HCT116 (cell line): Measurements from ENCODE around the gene CUL9. TPM values are rescaled to one million over a fixed set of nuclear protein-coding genes. Genes with fewer than 3 reads are reported as not detected.

Source experiments
- ATAC-seq: fragments of 200-7000 bp; cut with Tn5 transposase; 2 replicates; pipeline ENCODE4 v1.9.1; 2020; ENCODE audit warnings: mild to moderate bottlenecking, moderate library complexity
- BruUV-seq: library from RNA; stranded (reverse); fragments of 400-500 nt; replicated peaks from 2 replicates; lab custom pipeline; 2021; lab: Mats Ljungman, UMichigan
- CTCF ChIA-PET: fragments of 300-600 bp; sonication (Branson Sonifier 250); formaldehyde crosslinking; loops from one replicate; lab custom pipeline; 2021; ENCODE audit warnings: antibody characterized with exemption; lab: Charles Lee
- POLR2A ChIA-PET: fragments of 300-600, 350-600 bp; sonication (Branson Sonifier 250); formaldehyde crosslinking; loops from one replicate; lab custom pipeline; 2021; ENCODE audit warnings: antibody characterized with exemption; lab: Charles Lee
- RAD21 ChIA-PET, 2 experiments: fragments of 300-600 bp; sonication (Branson Sonifier 250); formaldehyde crosslinking; loops; one replicate each; lab custom pipeline; 2023; ENCODE audit warnings: low total read pairs in 2 of 2; ENCODE audit not compliant: uncharacterized antibody in 2 of 2, unreplicated experiment in 2 of 2, low non-redundant PET in 1 of 2; lab: Charles Lee
- DNase-seq: peaks from one replicate; pipeline ENCODE4 v3.0.0-alpha.2; 2010; ENCODE audit warnings: low read depth, low spot score
- H2AFZ ChIP-seq: fragments of 200-600 bp; shearing (Covaris generic), sonication (generic); 2 replicates; pipeline ENCODE4 v1.6.1; 2017; ENCODE audit warnings: low read depth, mixed run types, mixed read lengths, antibody characterized with exemption, low read length; ENCODE audit not compliant: poor library complexity, severe bottlenecking
- H3K27ac ChIP-seq: 2 replicates; pipeline ENCODE4 v1.5.1; 2012; ENCODE audit warnings: low read depth, low read length
- H3K27me3 ChIP-seq: fragments of 200-600 bp; sonication (generic); 2 replicates; pipeline ENCODE4 v1.6.1; 2016; ENCODE audit warnings: mixed run types, low read length, mixed read lengths; ENCODE audit not compliant: insufficient read depth
- H3K36me3 ChIP-seq, 2 experiments: fragments of 200-500 bp in 1 of 2; fragments of 200-600 bp in 1 of 2; sonication (Bioruptor generic) in 1 of 2; sonication (generic) in 1 of 2; 2 replicates each; pipeline versions ENCODE4 v1.5.1 to v1.6.1; 2014 to 2016; ENCODE audit warnings: low read length in 2 of 2, inconsistent platforms in 1 of 2, mixed read lengths in 1 of 2, mixed run types in 1 of 2; ENCODE audit not compliant: insufficient read depth in 2 of 2, control insufficient read depth in 1 of 2
- H3K4me1 ChIP-seq, 2 experiments: fragments of 200-600 bp in 1 of 2; sonication (generic) in 1 of 2; 2 replicates each; pipeline versions ENCODE4 v1.5.1 to v1.6.1; 2012 to 2017; ENCODE audit warnings: low read length in 2 of 2, inconsistent platforms in 1 of 2, mild to moderate bottlenecking in 1 of 2, mixed read lengths in 1 of 2, mixed run types in 1 of 2, moderate library complexity in 1 of 2; ENCODE audit not compliant: insufficient read depth in 2 of 2, control insufficient read depth in 1 of 2
- H3K4me2 ChIP-seq: fragments of 200-600 bp; sonication (generic); 2 replicates; pipeline ENCODE4 v1.6.1; 2017; ENCODE audit warnings: mixed run types, low read length, mixed read lengths
- H3K4me3 ChIP-seq, 2 experiments: fragments of 200-600 bp in 1 of 2; sonication (generic) in 1 of 2; replicated peaks in 1 of 2; 2 replicates each; pipeline ENCODE4 v1.5.1; 2011 to 2016; ENCODE audit warnings: low read length in 2 of 2, control low read depth in 1 of 2, low read depth in 1 of 2, mild to moderate bottlenecking in 1 of 2, mixed read lengths in 1 of 2, mixed run types in 1 of 2
- H3K79me2 ChIP-seq: fragments of 200-600 bp; sonication (generic); 2 replicates; pipeline ENCODE4 v1.6.1; 2017; ENCODE audit warnings: mild to moderate bottlenecking, mixed run types, low read length, moderate library complexity, mixed read lengths; ENCODE audit not compliant: insufficient read depth
- H3K9ac ChIP-seq: fragments of 200-600 bp; sonication (generic); 2 replicates; pipeline ENCODE4 v1.6.1; 2016; ENCODE audit warnings: low read length, mixed read lengths
- H3K9me2 ChIP-seq: fragments of 200-600 bp; sonication (generic), shearing (Covaris generic); 2 replicates; pipeline ENCODE4 v1.6.1; 2017; ENCODE audit warnings: mixed run types, mild to moderate bottlenecking, moderate library complexity; ENCODE audit not compliant: insufficient read depth
- H3K9me3 ChIP-seq, 2 experiments: fragments of 200-500 bp in 1 of 2; fragments of 200-600 bp in 1 of 2; sonication (Bioruptor generic) in 1 of 2; sonication (generic) in 1 of 2; 2 replicates each; pipeline ENCODE4 v1.6.1; 2014 to 2017; ENCODE audit warnings: low read length in 2 of 2, mixed read lengths in 2 of 2, inconsistent platforms in 1 of 2, low read depth in 1 of 2, mild to moderate bottlenecking in 1 of 2, mixed run types in 1 of 2, moderate library complexity in 1 of 2; ENCODE audit not compliant: control insufficient read depth in 1 of 2, insufficient read depth in 1 of 2
- H4K20me1 ChIP-seq: fragments of 200-600 bp; sonication (generic), shearing (Covaris generic); 2 replicates; pipeline ENCODE4 v1.6.1; 2017; ENCODE audit warnings: mixed run types, mild to moderate bottlenecking, moderate library complexity; ENCODE audit not compliant: insufficient read depth
- EGR1 ChIP-seq: IDR thresholded peaks from 2 replicates; pipeline ENCODE4 v1.6.1; 2012; ENCODE audit warnings: low read depth
- ELF1 ChIP-seq: IDR thresholded peaks from 2 replicates; pipeline ENCODE4 v1.6.1; 2012; ENCODE audit warnings: low read depth, borderline replicate concordance
- EZH2 ChIP-seq: fragments of 200-600 bp; sonication (generic); IDR thresholded peaks from 2 replicates; pipeline ENCODE4 v1.6.1; 2017; ENCODE audit warnings: antibody characterized with exemption, mixed run types
- FOSL1 ChIP-seq: IDR thresholded peaks from 2 replicates; pipeline ENCODE4 v1.6.1; 2012; ENCODE audit warnings: low read depth
- JUND ChIP-seq: IDR thresholded peaks from 2 replicates; pipeline ENCODE4 v1.6.1; 2012
- MAX ChIP-seq: IDR thresholded peaks from 2 replicates; pipeline ENCODE4 v1.6.1; 2012
- POLR2A ChIP-seq: IDR thresholded peaks from 2 replicates; pipeline ENCODE4 v1.7.0; 2011; ENCODE audit warnings: borderline replicate concordance; ENCODE audit not compliant: insufficient read depth, insufficient read length; ENCODE audit errors: extremely low read depth
- POLR2AphosphoS5 ChIP-seq: IDR thresholded peaks from 2 replicates; pipeline ENCODE4 v1.6.1; 2011; ENCODE audit warnings: mild to moderate bottlenecking, low read depth, low read length, moderate library complexity
- RAD21 ChIP-seq: IDR thresholded peaks from 2 replicates; pipeline ENCODE4 v1.6.1; 2012; ENCODE audit warnings: low read depth, mild to moderate bottlenecking
- SIN3A ChIP-seq: IDR thresholded peaks from 2 replicates; pipeline ENCODE4 v1.6.1; 2012; ENCODE audit warnings: low read depth
- SP1 ChIP-seq: IDR thresholded peaks from 2 replicates; pipeline ENCODE4 v1.6.1; 2012; ENCODE audit warnings: low read depth
- SRF ChIP-seq: IDR thresholded peaks from 2 replicates; pipeline ENCODE4 v1.6.1; 2012; ENCODE audit warnings: low read depth
- YY1 ChIP-seq: IDR thresholded peaks from 2 replicates; pipeline ENCODE4 v1.6.1; 2011; ENCODE audit warnings: low read length, low read depth, moderate library complexity, mild to moderate bottlenecking; ENCODE audit not compliant: insufficient replicate concordance; ENCODE audit errors: extremely low read depth
- ZBTB33 ChIP-seq: IDR thresholded peaks from 2 replicates; pipeline ENCODE4 v1.6.1; 2011; ENCODE audit warnings: mild to moderate bottlenecking, low read length, moderate library complexity; ENCODE audit not compliant: insufficient replicate concordance; ENCODE audit errors: extremely low read depth
- ZFX ChIP-seq: fragments of 450-650 bp; IDR thresholded peaks from 2 replicates; pipeline ENCODE4 v1.6.1; 2017
- ZNF274 ChIP-seq: fragments of 200-500 bp; sonication (Bioruptor generic); IDR thresholded peaks from 2 replicates; pipeline ENCODE4 v1.6.1; 2014; ENCODE audit warnings: mild to moderate bottlenecking, low read depth, low read length, inconsistent platforms
- intact Hi-C: fragments of 100-400 bp; cut with micrococcal nuclease; formaldehyde crosslinking; loops from 2 replicates; pipeline ENCODE4 v1.10.0; 2022
- total RNA-seq: library from RNA; stranded (reverse); gene quantifications from one replicate; pipeline ENCODE4 v1.2.1, GENCODE V29; 2021; ENCODE audit not compliant: unreplicated experiment
- TF ChIP-seq, protein P1 (sequence below): IDR thresholded peaks from 2 replicates; pipeline ENCODE4 v1.6.1; 2012; ENCODE audit warnings: low read depth
- TF ChIP-seq, protein P2 (sequence below): IDR thresholded peaks from 2 replicates; pipeline ENCODE4 v1.6.1; 2012

The CUL9 gene
- total RNA-seq, 1 experiment from 2014 or later: 36.5 TPM

DNA sequence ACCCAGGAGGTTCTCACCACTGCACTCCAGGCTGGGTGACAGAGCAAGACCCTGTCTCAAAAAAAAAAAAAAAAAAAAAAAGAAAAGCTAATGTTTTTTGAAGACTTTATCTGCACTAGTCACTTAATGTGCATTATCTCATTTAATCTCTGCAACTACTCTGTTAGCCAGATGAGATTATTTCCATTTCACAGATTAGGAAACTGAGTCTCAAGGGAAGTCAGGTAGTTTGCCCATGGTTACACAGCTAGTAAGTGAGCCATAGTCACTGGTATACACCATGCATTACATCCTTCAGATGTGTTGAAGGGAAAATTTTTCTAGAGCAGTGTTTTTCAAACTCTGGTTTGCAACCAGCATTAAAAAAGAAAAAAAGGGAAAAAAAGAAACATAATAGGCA is 18.1 kb upstream of the CUL9 start (continued):
- TF ChIP-seq ZBTB33 (no peak), ELF1 (no peak), SRF (no peak)

GRCh38 chr6:43170417-43170930 is 11.5 kb upstream of the CUL9 start:
- peak overlapping the region; percentile 83 to 84 for H3K4me3 ChIP-seq
- H3K9me2 ChIP-seq: no peaks in the 10 kb centered on the region
- POLR2A ChIA-PET: interaction anchor here (0.6 kb wide), 1 partner anchor 12 kb away, joined by 5 read pairs; the partner anchor contains the start of gene CUL9
- intact Hi-C loops: loop anchor here (5.0 kb wide), 2 partner anchors 113 to 347 kb away; partner anchors contain the start of genes KLC4, MRPL2, POLR1C and YIPF3
- H3K36me3 ChIP-seq: peaks cover 4 to 8% of the 10 kb centered on the region in 2 experiments
- ATAC-seq: peak; percentile 65
- TF ChIP-seq MAX (no peak), ZNF274 (no peak), EGR1 (no peak), SRF (no peak), SIN3A (no peak), FOSL1 (no peak), ELF1 (no peak), YY1 (no peak), SP1 (no peak), POLR2AphosphoS5 (no peak), POLR2A (no peak), ZFX (no peak), EZH2 (no peak), RAD21 (no peak), JUND (no peak)
- TF ChIP-seq, protein P1, sequence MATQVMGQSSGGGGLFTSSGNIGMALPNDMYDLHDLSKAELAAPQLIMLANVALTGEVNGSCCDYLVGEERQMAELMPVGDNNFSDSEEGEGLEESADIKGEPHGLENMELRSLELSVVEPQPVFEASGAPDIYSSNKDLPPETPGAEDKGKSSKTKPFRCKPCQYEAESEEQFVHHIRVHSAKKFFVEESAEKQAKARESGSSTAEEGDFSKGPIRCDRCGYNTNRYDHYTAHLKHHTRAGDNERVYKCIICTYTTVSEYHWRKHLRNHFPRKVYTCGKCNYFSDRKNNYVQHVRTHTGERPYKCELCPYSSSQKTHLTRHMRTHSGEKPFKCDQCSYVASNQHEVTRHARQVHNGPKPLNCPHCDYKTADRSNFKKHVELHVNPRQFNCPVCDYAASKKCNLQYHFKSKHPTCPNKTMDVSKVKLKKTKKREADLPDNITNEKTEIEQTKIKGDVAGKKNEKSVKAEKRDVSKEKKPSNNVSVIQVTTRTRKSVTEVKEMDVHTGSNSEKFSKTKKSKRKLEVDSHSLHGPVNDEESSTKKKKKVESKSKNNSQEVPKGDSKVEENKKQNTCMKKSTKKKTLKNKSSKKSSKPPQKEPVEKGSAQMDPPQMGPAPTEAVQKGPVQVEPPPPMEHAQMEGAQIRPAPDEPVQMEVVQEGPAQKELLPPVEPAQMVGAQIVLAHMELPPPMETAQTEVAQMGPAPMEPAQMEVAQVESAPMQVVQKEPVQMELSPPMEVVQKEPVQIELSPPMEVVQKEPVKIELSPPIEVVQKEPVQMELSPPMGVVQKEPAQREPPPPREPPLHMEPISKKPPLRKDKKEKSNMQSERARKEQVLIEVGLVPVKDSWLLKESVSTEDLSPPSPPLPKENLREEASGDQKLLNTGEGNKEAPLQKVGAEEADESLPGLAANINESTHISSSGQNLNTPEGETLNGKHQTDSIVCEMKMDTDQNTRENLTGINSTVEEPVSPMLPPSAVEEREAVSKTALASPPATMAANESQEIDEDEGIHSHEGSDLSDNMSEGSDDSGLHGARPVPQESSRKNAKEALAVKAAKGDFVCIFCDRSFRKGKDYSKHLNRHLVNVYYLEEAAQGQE: no peak
- TF ChIP-seq, protein P2, sequence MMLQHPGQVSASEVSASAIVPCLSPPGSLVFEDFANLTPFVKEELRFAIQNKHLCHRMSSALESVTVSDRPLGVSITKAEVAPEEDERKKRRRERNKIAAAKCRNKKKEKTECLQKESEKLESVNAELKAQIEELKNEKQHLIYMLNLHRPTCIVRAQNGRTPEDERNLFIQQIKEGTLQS: no peak
- TF ChIP-seq, all 23 proteins: peak for 0
- ChIA-PET RAD21 (interaction anchor here in 1 of 2 experiments (0.9 kb wide), 1 partner anchor 27 kb away, joined by 3 read pairs; no protein-coding TSS in a partner anchor), CTCF (interaction anchor here (1.5 kb wide), 1 partner anchor 27 kb away, joined by 4 read pairs; no protein-coding TSS in a partner anchor)
- H2AFZ ChIP-seq: peak overlapping the region; percentile 75
- peaks cover 32% of the 10 kb centered on the region for H3K79me2 ChIP-seq
- peak overlapping the region; percentile 81 for H3K4me2 ChIP-seq
- peak overlapping the region; percentile 87 for H3K9ac ChIP-seq
- H3K9me3 ChIP-seq: no peaks in the 10 kb centered on the region
- H4K20me1 ChIP-seq: no peaks in the 10 kb centered on the region
- peaks cover 28 to 37% of the 10 kb centered on the region in 2 experiments for H3K4me1 ChIP-seq
- H3K27ac ChIP-seq: peak overlapping the region; percentile 65
- BruUV-seq: TSS peak; percentile 94
- DNase-seq: no peak
- no peaks in the 10 kb centered on the region for H3K27me3 ChIP-seq
